HEK293 (cell line): ENCODE results near the gene DUS1L.

Source experiments
- GLI4 ChIP-seq: fragments of 450-650 bp; formaldehyde crosslinking; IDR thresholded peaks from 2 replicates; pipeline ENCODE4 v1.5.1; 2016; ENCODE audit warnings: missing biosample characterization, missing genetic modification characterization
- GLIS1 ChIP-seq: fragments of 450-650 bp; formaldehyde crosslinking; IDR thresholded peaks from 2 replicates; pipeline ENCODE4 v1.5.1; 2016; ENCODE audit warnings: missing biosample characterization, missing genetic modification characterization
- GLIS2 ChIP-seq: fragments of 450-650 bp; formaldehyde crosslinking; IDR thresholded peaks from 2 replicates; pipeline ENCODE4 v1.5.1; 2016; ENCODE audit warnings: missing biosample characterization, missing genetic modification characterization
- KLF17 ChIP-seq: fragments of 450-650 bp; formaldehyde crosslinking; IDR thresholded peaks from 2 replicates; pipeline ENCODE4 v1.5.1; 2016; ENCODE audit warnings: missing biosample characterization, missing genetic modification characterization
- KLF8 ChIP-seq: fragments of 450-650 bp; formaldehyde crosslinking; IDR thresholded peaks from 2 replicates; pipeline ENCODE4 v1.5.1; 2016; ENCODE audit warnings: missing biosample characterization, missing genetic modification characterization
- PATZ1 ChIP-seq: fragments of 450-650 bp; formaldehyde crosslinking; IDR thresholded peaks from 2 replicates; pipeline ENCODE4 v1.5.1; 2016; ENCODE audit warnings: missing biosample characterization, missing genetic modification characterization
- REST ChIP-seq: fragments of 450-650 bp; formaldehyde crosslinking; IDR thresholded peaks from 2 replicates; pipeline ENCODE4 v1.5.1; 2016; ENCODE audit warnings: missing biosample characterization, missing genetic modification characterization
- SP7 ChIP-seq: fragments of 450-650 bp; formaldehyde crosslinking; IDR thresholded peaks from 2 replicates; pipeline ENCODE4 v1.5.1; 2016; ENCODE audit warnings: missing biosample characterization, missing genetic modification characterization
- ZBTB20 ChIP-seq: fragments of 450-650 bp; formaldehyde crosslinking; IDR thresholded peaks from 2 replicates; pipeline ENCODE4 v1.5.1; 2016; ENCODE audit warnings: missing biosample characterization, missing genetic modification characterization
- ZBTB26 ChIP-seq: fragments of 450-650 bp; formaldehyde crosslinking; optimal IDR thresholded peaks from 2 replicates; pipeline ENCODE3; 2016; ENCODE audit warnings: missing biosample characterization, mild to moderate bottlenecking, missing genetic modification characterization
- ZBTB48 ChIP-seq: fragments of 450-650 bp; formaldehyde crosslinking; IDR thresholded peaks from 2 replicates; pipeline ENCODE4 v1.5.1; 2016; ENCODE audit warnings: missing biosample characterization, missing genetic modification characterization
- ZFP41 ChIP-seq: fragments of 450-650 bp; formaldehyde crosslinking; IDR thresholded peaks from 2 replicates; pipeline ENCODE4 v1.5.1; 2016; ENCODE audit warnings: missing biosample characterization, missing genetic modification characterization, borderline replicate concordance
- ZNF157 ChIP-seq: fragments of 450-650 bp; formaldehyde crosslinking; IDR thresholded peaks from 2 replicates; pipeline ENCODE4 v1.5.1; 2016; ENCODE audit warnings: missing biosample characterization, missing genetic modification characterization
- ZNF26 ChIP-seq: fragments of 450-650 bp; formaldehyde crosslinking; IDR thresholded peaks from 2 replicates; pipeline ENCODE4 v1.5.1; 2016; ENCODE audit warnings: missing biosample characterization, missing genetic modification characterization
- ZNF324 ChIP-seq: fragments of 450-650 bp; formaldehyde crosslinking; IDR thresholded peaks from 2 replicates; pipeline ENCODE4 v1.5.1; 2016; ENCODE audit warnings: missing biosample characterization, missing genetic modification characterization
- ZNF426 ChIP-seq: fragments of 450-650 bp; formaldehyde crosslinking; IDR thresholded peaks from 2 replicates; pipeline ENCODE4 v1.5.1; 2017; ENCODE audit warnings: missing biosample characterization, missing genetic modification characterization, mild to moderate bottlenecking, inconsistent platforms, moderate library complexity
- ZNF488 ChIP-seq: fragments of 450-650 bp; formaldehyde crosslinking; IDR thresholded peaks from 2 replicates; pipeline ENCODE4 v1.5.1; 2016; ENCODE audit warnings: missing biosample characterization, missing genetic modification characterization
- ZNF521 ChIP-seq: fragments of 450-650 bp; formaldehyde crosslinking; IDR thresholded peaks from 2 replicates; pipeline ENCODE4 v1.5.1; 2017; ENCODE audit warnings: missing biosample characterization, mild to moderate bottlenecking, missing genetic modification characterization
- ZNF548 ChIP-seq: fragments of 450-650 bp; formaldehyde crosslinking; IDR thresholded peaks from 2 replicates; pipeline ENCODE4 v1.5.1; 2016; ENCODE audit warnings: missing biosample characterization, missing genetic modification characterization
- ZNF571 ChIP-seq: fragments of 450-650 bp; formaldehyde crosslinking; IDR thresholded peaks from 2 replicates; pipeline ENCODE4 v1.5.0; 2017; ENCODE audit warnings: missing biosample characterization, missing genetic modification characterization
- ZNF76 ChIP-seq: fragments of 450-650 bp; formaldehyde crosslinking; IDR thresholded peaks from 2 replicates; pipeline ENCODE4; 2016; ENCODE audit warnings: low read depth, missing biosample characterization, missing genetic modification characterization, borderline replicate concordance
- ZNF768 ChIP-seq: fragments of 450-650 bp; formaldehyde crosslinking; IDR thresholded peaks from 2 replicates; pipeline ENCODE4 v1.5.1; 2018; ENCODE audit warnings: missing biosample characterization, mild to moderate bottlenecking, missing genetic modification characterization
- ZNF777 ChIP-seq: fragments of 450-650 bp; formaldehyde crosslinking; IDR thresholded peaks from 2 replicates; pipeline ENCODE4 v1.5.1; 2017; ENCODE audit warnings: missing biosample characterization, missing genetic modification characterization, borderline replicate concordance
- ZSCAN5A ChIP-seq: fragments of 450-650 bp; formaldehyde crosslinking; IDR thresholded peaks from 2 replicates; pipeline ENCODE4 v1.5.1; 2016; ENCODE audit warnings: missing biosample characterization, missing genetic modification characterization

The DUS1L gene

GRCh38 chr17:82023447-82024241 is 42.0 kb downstream of the DUS1L start (continued):
- TF ChIP-seq KLF8 (tag by site-specific recombination), result no peak; the same call in 1 of the 2 replicates
- 0 out of 2 replicates have a peak, but pooled peaks have one; percentile 21 for TF ChIP-seq KLF17 (tag by site-specific recombination)
- peak; percentile 59; the same call in 1 of the 2 replicates for TF ChIP-seq PATZ1 (tag by site-specific recombination)
- no peak for TF ChIP-seq ZNF488
- TF ChIP-seq ZNF768, result no peak
- TF ChIP-seq ZBTB20 (tag by site-specific recombination), result peak; percentile 67; the same call in 1 of the 2 replicates
- peak; percentile 7 for TF ChIP-seq GLIS1 (tag by site-specific recombination)
- 0 out of 2 replicates have a peak, but pooled peaks have one; percentile 16 for TF ChIP-seq REST
- no peak for TF ChIP-seq ZNF157
- no peak for TF ChIP-seq ZNF571
- TF ChIP-seq ZBTB48 (tag by site-specific recombination), result peak; percentile 59; the same call in 1 of the 2 replicates
- no peak for TF ChIP-seq ZNF548 (tag by site-specific recombination)
- TF ChIP-seq ZNF521 (tag by site-specific recombination), result no peak
- no peak for TF ChIP-seq ZNF26
- no peak for TF ChIP-seq GLI4 (tag by site-specific recombination)
- no peak for TF ChIP-seq ZNF426 (tag by site-specific recombination)
- TF ChIP-seq ZNF324, result no peak
- TF ChIP-seq ZFP41 (tag by site-specific recombination), result no peak
- peak; percentile 35; the same call in 1 of the 2 replicates for TF ChIP-seq SP7 (tag by site-specific recombination)
- 0 out of 2 replicates have a peak, but pooled peaks have one; percentile 37 for TF ChIP-seq ZSCAN5A (tag by site-specific recombination)
- 0 out of 2 replicates have a peak, but pooled peaks have one; percentile 68 for TF ChIP-seq ZNF76 (tag by site-specific recombination)
- TF ChIP-seq ZNF777 (tag by site-specific recombination), result no peak
- TF ChIP-seq GLIS2, result peak; percentile 60; the same call in 1 of the 2 replicates
- no peak for TF ChIP-seq ZBTB26 (tag by site-specific recombination)
